ENCODE measurements around the gene SPRY4. TPM values are rescaled to one million over a fixed set of nuclear protein-coding genes. Genes with fewer than 3 reads are reported as not detected.
"Not testable (repeated sequence)": the region's sequence is repeated elsewhere in the genome, so short reads cannot be mapped to it uniquely, and the experiment has no call there.

SPRY4 gene
- total RNA-seq, 1 donor from 2014 or later, result 20.6 TPM

DNA sequence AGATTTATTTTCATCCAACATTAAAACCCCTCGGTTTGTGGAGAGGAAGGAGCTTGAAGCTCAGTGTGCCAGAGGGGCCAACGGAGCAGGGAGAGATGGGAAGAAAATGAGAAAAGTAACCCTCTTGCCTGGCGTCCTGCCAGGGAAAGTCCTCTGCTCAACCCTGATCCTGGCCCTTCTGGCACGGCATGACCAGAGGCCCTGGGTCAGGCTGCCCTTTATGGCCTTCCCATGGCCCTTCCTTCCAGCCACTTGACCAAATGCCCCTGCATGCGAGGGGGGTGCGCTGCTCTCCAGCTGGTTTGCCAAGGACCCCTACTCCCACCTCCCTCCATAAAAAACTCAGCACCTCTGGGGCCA is 43.8 kb downstream of the SPRY4 start:
- peak; percentile 70 for DNase-seq (ENCODE audit: low spot score)
- intact Hi-C loops (cut with DNase I), result loop anchor here (5.0 to 10.0 kb wide), 2 partner anchors 36 to 126 kb away; no protein-coding TSS in a partner anchor

DNA sequence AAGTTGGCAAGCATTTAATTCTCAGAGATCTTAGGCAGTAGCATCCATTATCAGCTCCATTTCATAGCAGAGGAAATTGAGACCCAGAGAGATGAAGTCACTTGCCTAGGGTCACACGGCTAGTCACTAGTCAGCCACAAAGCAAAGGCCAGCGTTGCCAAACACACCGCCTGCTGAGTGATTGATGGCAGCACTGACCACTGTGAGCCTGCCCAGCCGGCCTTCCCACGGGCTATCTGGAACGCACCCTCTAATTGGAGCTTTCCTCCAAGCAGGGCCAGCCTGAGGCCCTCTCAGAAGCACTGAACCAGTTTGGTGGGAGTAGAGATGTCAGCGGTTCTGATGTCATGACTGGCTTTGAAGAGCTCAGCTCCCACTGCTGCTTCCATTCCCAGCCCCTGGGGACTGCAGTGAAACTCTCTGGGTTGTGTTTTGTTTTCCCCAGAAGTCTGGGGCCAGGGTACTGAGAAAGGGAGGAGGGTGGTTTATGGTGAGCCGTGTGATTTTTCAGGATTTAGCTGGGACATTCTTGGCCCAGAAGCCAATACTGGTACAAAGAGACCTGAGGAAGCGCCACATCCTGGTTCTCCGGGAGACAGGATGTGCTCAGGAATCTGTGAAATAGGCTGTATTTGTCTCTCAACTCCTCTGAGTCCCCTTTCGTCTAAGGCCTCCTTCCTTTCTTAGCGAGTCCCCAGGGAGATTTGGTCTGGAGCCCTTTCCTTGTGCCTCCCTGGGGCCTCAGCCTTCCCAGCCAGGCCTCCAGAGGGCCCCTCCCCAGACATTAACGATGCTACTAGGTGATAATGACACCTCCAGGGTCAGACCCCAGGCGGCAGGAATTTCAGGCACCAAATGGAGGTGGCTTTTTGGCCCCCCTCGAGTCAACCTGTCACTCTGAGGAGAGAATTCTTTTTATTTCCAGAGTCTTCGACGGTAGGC is 44.5 kb downstream of the SPRY4 start:
- intact Hi-C loops (cut with DNase I), result loop anchor here (5.0 to 10.0 kb wide), 2 partner anchors 37 to 126 kb away; no protein-coding TSS in a partner anchor
- DNase-seq (ENCODE audit: low spot score), result peak; percentile 84

DNA sequence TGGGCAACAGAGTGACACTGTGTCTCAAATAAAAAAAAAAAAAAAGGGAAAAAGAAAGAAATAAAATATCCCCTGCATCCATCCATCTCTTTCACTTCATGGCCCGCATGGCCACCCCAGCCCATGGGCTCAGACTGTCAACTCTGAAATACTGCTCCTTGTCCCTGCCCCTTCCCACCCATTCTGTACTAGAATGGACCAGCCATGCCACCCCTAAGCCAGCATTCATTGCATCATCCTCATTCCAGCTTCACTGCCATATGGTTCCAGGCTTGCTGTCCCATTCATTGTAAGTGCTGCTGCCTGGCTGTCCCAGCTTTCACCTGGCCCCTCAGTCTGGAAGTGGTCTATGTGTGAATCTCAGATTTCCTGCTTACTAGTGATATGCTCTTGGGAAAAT is 46.2 kb downstream of the SPRY4 start:
- DNase-seq (ENCODE audit: low spot score), result no peak
- intact Hi-C loops (cut with DNase I), result no loop called here

DNA sequence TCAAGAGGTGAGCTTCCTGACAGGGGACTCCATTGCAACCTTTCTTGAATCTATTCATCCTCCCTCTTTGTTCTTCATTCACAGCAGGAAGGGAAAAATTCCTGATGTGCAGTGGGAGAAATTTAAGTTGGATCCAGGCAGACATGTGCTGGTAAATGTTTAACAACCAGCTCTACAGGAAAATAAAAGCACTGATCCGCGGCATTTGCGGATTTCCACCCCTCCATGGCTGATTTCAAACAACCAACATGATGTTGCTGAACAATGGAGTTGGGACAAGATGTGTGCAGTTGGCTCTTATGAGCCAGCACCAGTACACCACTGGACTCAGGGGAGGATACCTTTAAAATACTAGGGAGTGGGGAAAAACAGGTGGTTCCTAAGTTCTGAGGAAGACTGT is 47.0 kb downstream of the SPRY4 start:
- no peak for DNase-seq (ENCODE audit: low spot score)
- intact Hi-C loops (cut with DNase I), result no loop called here

DNA sequence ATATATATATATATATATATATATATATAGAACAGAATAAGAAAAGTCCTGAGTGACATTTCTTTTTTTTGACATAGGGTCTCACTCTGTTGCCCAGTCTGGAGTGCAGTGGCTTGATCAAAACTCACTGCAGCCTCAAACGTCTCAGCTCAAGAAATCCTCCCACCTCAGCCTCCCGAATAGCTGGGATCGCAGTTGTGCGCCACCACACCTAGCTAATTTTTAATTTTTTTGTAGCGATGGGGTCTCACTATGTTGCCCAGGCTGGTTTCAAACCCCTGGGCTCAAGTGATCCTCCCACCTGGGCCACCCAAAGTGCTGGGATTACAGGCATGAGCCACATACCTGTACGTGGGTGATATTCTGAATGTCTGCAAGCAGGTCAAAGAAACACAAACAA is 48.3 kb downstream of the SPRY4 start:
- DNase-seq (ENCODE audit: low spot score), result no peak
- intact Hi-C loops (cut with DNase I), result no loop called here

DNA sequence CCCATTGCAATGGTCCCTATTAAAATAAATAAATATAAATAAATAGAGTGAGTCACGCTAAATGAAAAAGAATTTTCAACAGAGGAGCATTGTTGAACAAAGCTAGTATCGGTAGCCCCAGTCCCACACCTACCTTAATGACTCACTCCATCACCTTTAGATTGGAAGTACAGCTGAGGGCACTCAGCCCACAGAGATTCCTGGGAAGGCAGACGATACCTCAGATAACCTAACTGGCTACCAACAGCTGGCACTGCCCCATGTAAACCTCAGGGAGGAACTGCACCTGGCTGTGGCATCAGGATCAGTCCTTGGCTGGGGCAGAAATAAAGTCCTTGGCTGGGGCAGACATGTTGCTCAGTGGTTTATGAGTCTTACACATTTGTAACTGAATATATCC is 49.3 kb downstream of the SPRY4 start:
- intact Hi-C loops (cut with DNase I), result no loop called here
- DNase-seq (ENCODE audit: low spot score), result no peak

DNA sequence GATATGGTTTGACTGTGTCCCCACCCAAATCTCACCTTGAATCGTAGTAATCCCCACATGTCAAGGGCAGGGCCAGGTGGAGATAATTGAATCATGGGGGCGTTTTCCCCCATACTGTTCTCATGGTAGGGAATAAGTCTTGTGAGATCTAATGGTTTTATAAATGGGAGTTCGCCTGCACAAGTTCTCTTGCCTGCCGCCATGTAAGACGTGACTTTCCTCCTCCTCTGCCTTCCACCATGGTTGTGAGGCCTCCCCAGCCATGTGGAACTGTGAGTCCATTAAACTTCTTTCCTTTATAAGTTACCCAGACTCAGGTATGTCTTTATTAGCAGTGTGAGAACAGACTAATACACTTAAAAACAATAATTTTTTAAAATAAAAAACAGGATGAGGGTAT is 52.2 kb downstream of the SPRY4 start:
- intact Hi-C loops (cut with DNase I); DNase-seq (ENCODE audit: low spot score): not testable (repeated sequence)

DNA sequence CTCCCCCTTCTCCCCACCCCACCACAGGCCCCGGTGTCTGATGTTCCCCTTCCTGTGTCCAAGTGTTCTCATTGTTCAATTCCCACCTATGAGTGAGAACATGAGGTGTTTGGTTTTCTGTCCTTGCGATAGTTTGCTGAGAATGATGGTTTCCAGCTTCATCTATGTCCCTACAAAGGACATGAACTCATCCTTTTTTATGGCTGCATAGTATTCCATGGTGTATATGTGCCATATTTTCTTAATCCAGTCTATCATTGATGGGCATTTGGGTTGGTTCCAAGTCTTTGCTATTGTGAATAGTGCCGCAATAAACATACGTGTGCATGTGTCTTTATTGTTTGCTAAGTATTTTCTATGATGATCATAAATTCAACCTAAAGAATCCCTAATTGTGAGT is 60.7 kb downstream of the SPRY4 start:
- intact Hi-C loops (cut with DNase I); DNase-seq (ENCODE audit: low spot score): not testable (repeated sequence)

DNA sequence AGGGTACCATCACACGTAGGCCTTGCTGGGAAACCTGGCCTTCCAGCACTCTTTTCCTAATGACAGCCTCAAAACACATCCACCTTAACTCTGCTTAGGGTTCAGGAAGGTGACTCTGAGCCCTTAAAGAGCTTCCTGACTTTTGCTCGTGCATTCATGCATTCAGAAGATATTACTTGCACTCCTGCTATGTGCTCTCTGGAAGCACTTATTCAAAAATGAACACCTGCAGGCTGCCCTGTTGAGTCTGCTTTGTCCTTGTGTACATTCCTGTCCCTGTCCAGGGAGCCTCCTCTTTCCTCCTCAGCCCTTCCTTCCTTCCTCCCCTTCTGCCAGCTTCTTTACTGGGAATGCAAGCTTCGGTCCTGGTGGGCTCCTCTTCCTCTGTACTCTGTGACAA is 61.5 kb downstream of the SPRY4 start:
- intact Hi-C loops (cut with DNase I), result no loop called here
- no peak for DNase-seq (ENCODE audit: low spot score)

DNA sequence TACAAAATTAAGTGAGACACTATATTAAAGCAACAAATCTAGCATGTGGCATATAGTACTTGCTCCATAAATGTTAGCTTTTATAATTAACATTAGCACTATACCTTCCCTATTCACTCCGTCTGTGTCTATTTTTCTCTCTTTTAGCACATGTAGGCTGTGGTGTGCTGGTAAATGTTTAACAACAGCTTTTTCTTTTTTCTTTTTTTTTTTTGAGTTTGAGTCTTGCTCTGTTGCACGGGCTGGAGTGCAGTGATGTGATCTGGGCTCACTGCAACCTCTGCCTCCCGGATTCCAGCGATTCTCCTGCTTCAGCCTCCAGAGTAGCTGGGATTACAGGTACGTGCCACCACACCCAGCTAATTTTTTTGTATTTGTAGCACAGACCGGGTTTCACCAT is 62.1 kb downstream of the SPRY4 start:
- intact Hi-C loops (cut with DNase I), result no loop called here
- DNase-seq (ENCODE audit: low spot score), result no peak

Other genes starting within 250 kb of the SPRY4 start
- gene NDFIP1, start 216.2 kb downstream of the SPRY4 start, total RNA-seq, result 58.8 TPM